T-helper 1 cell treated with Interleukin-12 subunit alpha and Interleukin-12 subunit beta and Interleukin-4 antibody, amounts not matched to agents 30 μg/mL and 1 μg/mL, for 36 hours (primary cell): ENCODE measurements around the gene GRID2.

ENCODE experiments used
- H3K27ac Mint-ChIP-seq: one replicate; pipeline ENCODE4 v1.8.0; 2021; ENCODE audit warnings: mild to moderate bottlenecking, mixed read lengths
- H3K27me3 Mint-ChIP-seq: one replicate; pipeline ENCODE4 v1.8.0; 2021; ENCODE audit warnings: low read depth, mixed read lengths
- H3K36me3 Mint-ChIP-seq: one replicate; pipeline ENCODE4 v1.8.0; 2021; ENCODE audit warnings: low read depth, mixed read lengths
- H3K4me1 Mint-ChIP-seq: one replicate; pipeline ENCODE4 v1.8.0; 2021; ENCODE audit warnings: low read depth, mixed read lengths
- H3K4me3 Mint-ChIP-seq: one replicate; pipeline ENCODE4 v1.8.0; 2021; ENCODE audit warnings: mild to moderate bottlenecking, moderate library complexity, mixed read lengths
- H3K9me3 Mint-ChIP-seq: one replicate; pipeline ENCODE4 v1.8.0; 2021; ENCODE audit warnings: mixed read lengths

Gene GRID2

GRCh38 chr4:93152491-93152890 lies 848.7 kb downstream of the GRID2 start:
- Mint-ChIP-seq H3K27me3 (no peaks in the 10 kb centered on the region), H3K36me3 (no peaks in the 10 kb centered on the region), H3K9me3 (no peaks in the 10 kb centered on the region)

GRCh38 chr4:93157986-93158385 lies 854.2 kb downstream of the GRID2 start:
- H3K27me3 Mint-ChIP-seq, result no peaks in the 10 kb centered on the region

More at GRCh38 chr4:93152491-93152890, 848.7 kb downstream of the GRID2 start:
- Mint-ChIP-seq H3K27ac (no peak overlapping the region), H3K4me3 (no peak overlapping the region), H3K4me1 (no peaks in the 10 kb centered on the region)

DNA sequence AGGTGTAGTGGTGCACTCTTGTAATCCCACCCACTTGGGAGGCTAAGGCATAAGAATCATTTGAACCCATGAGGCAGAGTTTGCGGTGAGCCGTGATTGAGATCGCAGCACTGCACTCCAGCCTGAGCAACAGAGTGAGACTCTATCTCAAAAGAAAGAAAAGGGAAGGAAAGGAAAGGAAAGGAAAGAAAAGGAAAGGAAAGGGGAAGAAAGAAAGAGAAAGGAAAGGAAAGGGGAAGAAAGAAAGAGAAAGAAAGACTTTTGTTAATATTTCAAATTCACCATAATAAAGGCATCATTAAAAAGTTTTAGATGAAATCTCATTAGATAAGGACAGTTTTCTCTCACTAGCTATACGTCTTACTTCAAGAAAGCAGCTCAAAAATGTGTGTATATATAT lies 864.3 kb downstream of the GRID2 start:
- no peak overlapping the region for H3K27ac Mint-ChIP-seq
- no peaks in the 10 kb centered on the region for H3K9me3 Mint-ChIP-seq
- H3K27me3 Mint-ChIP-seq, result no peaks in the 10 kb centered on the region
- no peak overlapping the region for H3K4me3 Mint-ChIP-seq
- no peaks in the 10 kb centered on the region for H3K36me3 Mint-ChIP-seq
- no peaks in the 10 kb centered on the region for H3K4me1 Mint-ChIP-seq

More at GRCh38 chr4:93157986-93158385, 854.2 kb downstream of the GRID2 start:
- H3K27ac Mint-ChIP-seq, result no peak overlapping the region
- H3K9me3 Mint-ChIP-seq, result no peaks in the 10 kb centered on the region
- H3K4me3 Mint-ChIP-seq, result no peak overlapping the region
- no peaks in the 10 kb centered on the region for H3K4me1 Mint-ChIP-seq
- H3K36me3 Mint-ChIP-seq, result no peaks in the 10 kb centered on the region

DNA sequence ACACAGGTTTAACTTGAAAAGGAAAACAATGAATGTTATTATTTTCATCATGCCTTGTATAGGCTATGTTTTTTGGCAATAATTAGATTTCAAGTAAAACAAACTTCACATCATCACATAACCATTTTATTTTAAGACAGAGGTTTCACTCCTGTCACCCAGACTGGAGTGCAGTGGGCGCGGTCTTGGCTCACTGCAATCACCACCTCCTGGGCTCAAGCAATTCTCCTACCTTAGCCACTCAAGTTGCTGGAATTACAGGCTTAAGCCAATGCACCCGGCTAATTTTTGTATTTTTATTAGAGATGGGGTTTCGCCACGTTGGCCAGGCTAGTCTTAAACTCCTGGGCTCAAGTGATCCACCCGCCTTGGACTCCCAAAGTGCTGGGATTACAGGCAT lies 866.2 kb downstream of the GRID2 start:
- no peaks in the 10 kb centered on the region for H3K9me3 Mint-ChIP-seq
- H3K4me1 Mint-ChIP-seq, result no peaks in the 10 kb centered on the region
- no peaks in the 10 kb centered on the region for H3K27me3 Mint-ChIP-seq
- no peaks in the 10 kb centered on the region for H3K36me3 Mint-ChIP-seq
- H3K4me3 Mint-ChIP-seq, result no peak overlapping the region
- no peak overlapping the region for H3K27ac Mint-ChIP-seq

- no peak overlapping the region for H3K27ac Mint-ChIP-seq
- no peaks in the 10 kb centered on the region for H3K9me3 Mint-ChIP-seq
- no peaks in the 10 kb centered on the region for H3K36me3 Mint-ChIP-seq
- H3K4me3 Mint-ChIP-seq, result no peak overlapping the region
- H3K4me1 Mint-ChIP-seq, result no peaks in the 10 kb centered on the region
- H3K27me3 Mint-ChIP-seq, result no peaks in the 10 kb centered on the region
These were observed 870.8 kb downstream of the GRID2 start for GRCh38 chr4:93174598-93174997.

- no peaks in the 10 kb centered on the region for H3K9me3 Mint-ChIP-seq
- no peak overlapping the region for H3K4me3 Mint-ChIP-seq
- H3K36me3 Mint-ChIP-seq, result no peaks in the 10 kb centered on the region
- no peak overlapping the region for H3K27ac Mint-ChIP-seq
- no peaks in the 10 kb centered on the region for H3K27me3 Mint-ChIP-seq
- no peaks in the 10 kb centered on the region for H3K4me1 Mint-ChIP-seq
These were observed 874.5 kb downstream of the GRID2 start for GRCh38 chr4:93178279-93178678.

DNA sequence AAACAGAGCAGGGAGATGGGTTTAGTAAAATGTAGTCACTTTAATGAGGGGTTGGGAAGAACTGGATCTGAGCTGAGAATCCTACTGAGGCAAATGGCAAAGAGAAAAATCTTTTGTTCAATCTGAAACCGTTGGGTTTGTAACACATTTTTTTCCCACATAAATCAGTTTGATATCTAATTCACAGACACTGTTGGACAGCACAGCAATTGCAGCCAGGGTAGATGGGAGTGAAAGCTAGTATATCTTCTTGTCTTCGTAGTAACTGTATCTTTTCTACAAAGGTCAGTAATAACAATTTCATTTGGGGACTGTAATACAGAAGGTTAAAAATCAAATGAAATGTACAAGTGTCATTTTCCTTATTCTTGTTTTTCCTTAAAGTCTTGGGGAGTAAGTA lies 875.3 kb downstream of the GRID2 start:
- Mint-ChIP-seq H3K27ac (no peak overlapping the region), H3K4me1 (no peaks in the 10 kb centered on the region), H3K27me3 (no peaks in the 10 kb centered on the region), H3K9me3 (no peaks in the 10 kb centered on the region), H3K4me3 (no peak overlapping the region), H3K36me3 (no peaks in the 10 kb centered on the region)

DNA sequence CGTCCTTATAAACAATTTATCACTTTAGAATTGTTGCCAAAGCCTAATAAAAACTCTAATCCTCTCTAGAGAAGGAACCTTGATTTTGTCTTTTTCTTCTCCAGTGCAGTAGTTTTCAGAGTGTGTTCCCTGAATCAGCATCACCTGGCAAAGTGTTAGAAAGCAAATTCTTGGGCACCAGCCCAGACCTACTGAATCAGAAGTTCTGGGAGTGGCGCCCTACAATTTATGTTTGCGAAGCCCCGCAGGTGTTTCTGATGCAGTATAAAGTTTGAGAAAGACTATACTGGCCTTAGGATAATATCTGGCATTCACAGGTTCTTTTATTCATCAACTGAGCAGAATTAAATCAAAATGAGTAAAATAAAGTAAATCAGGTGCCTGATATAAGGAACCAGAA lies 879.0 kb downstream of the GRID2 start:
- H3K27ac Mint-ChIP-seq, result no peak overlapping the region
- H3K4me1 Mint-ChIP-seq, result no peaks in the 10 kb centered on the region
- no peak overlapping the region for H3K4me3 Mint-ChIP-seq
- H3K36me3 Mint-ChIP-seq, result no peaks in the 10 kb centered on the region
- H3K27me3 Mint-ChIP-seq, result no peaks in the 10 kb centered on the region
- H3K9me3 Mint-ChIP-seq, result no peaks in the 10 kb centered on the region

GRCh38 chr4:93183576-93183975 lies 879.8 kb downstream of the GRID2 start:
- Mint-ChIP-seq H3K9me3 (no peaks in the 10 kb centered on the region), H3K27ac (no peak overlapping the region), H3K27me3 (no peaks in the 10 kb centered on the region), H3K4me3 (no peak overlapping the region), H3K36me3 (no peaks in the 10 kb centered on the region), H3K4me1 (no peaks in the 10 kb centered on the region)

GRCh38 chr4:93184053-93184452 lies 880.3 kb downstream of the GRID2 start:
- Mint-ChIP-seq H3K4me1 (no peaks in the 10 kb centered on the region), H3K4me3 (no peak overlapping the region)

GRCh38 chr4:93186846-93187245 lies 883.1 kb downstream of the GRID2 start:
- no peaks in the 10 kb centered on the region for H3K36me3 Mint-ChIP-seq
- H3K4me3 Mint-ChIP-seq, result no peak overlapping the region
- H3K27ac Mint-ChIP-seq, result no peak overlapping the region
- no peaks in the 10 kb centered on the region for H3K9me3 Mint-ChIP-seq
- no peaks in the 10 kb centered on the region for H3K4me1 Mint-ChIP-seq
- H3K27me3 Mint-ChIP-seq, result no peaks in the 10 kb centered on the region

More at GRCh38 chr4:93184053-93184452, 880.3 kb downstream of the GRID2 start:
- Mint-ChIP-seq H3K27ac (no peak overlapping the region), H3K9me3 (no peaks in the 10 kb centered on the region), H3K36me3 (no peaks in the 10 kb centered on the region), H3K27me3 (no peaks in the 10 kb centered on the region)

DNA sequence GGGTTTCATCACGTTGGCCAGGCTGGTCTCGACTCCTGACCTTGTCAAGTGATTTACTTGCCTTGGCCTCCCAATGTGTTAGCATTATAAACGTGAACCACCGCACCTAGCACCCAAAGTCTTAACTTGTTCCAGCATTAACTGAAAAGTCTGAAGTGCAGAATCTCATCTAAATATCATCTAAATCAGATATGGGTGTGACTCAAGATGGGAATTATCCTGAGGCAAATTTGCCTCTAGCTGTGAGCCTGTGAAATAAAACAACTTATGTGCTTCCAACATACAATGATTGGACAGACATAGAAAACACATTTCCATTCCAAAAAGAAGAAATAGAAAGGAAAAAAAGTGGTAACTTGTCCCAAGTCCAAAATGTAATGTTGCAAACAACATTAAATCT lies 883.7 kb downstream of the GRID2 start:
- Mint-ChIP-seq H3K36me3 (no peaks in the 10 kb centered on the region), H3K27ac (no peak overlapping the region)

GRCh38 chr4:93187892-93188291 lies 884.1 kb downstream of the GRID2 start:
- H3K9me3 Mint-ChIP-seq, result no peaks in the 10 kb centered on the region
- no peak overlapping the region for H3K4me3 Mint-ChIP-seq
- no peaks in the 10 kb centered on the region for H3K4me1 Mint-ChIP-seq
- no peaks in the 10 kb centered on the region for H3K36me3 Mint-ChIP-seq
- no peaks in the 10 kb centered on the region for H3K27me3 Mint-ChIP-seq
- no peak overlapping the region for H3K27ac Mint-ChIP-seq

More for the DNA sequence above, 883.7 kb downstream of the GRID2 start:
- H3K9me3 Mint-ChIP-seq, result no peaks in the 10 kb centered on the region
- H3K4me3 Mint-ChIP-seq, result no peak overlapping the region
- no peaks in the 10 kb centered on the region for H3K27me3 Mint-ChIP-seq
- H3K4me1 Mint-ChIP-seq, result no peaks in the 10 kb centered on the region

DNA sequence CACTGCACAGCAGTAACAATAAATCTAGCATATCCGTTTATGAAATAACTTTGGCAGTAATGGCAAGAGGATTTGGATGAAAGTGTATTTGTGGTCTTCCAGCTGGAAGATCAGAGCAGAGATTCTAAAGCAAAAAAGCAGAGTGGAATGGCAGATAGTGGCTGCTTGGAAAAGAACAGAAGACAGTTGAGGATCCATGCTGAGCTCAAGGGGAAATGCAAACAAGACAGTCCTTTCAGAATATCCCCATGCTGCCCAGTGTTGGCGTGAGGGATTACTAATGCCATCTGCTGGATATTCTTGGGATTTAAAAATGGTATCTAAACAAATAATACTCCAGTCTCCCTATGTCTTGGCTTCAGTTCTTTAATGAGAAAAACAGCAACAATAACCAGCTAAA lies 895.7 kb downstream of the GRID2 start:
- Mint-ChIP-seq H3K27me3 (no peaks in the 10 kb centered on the region), H3K9me3 (no peaks in the 10 kb centered on the region), H3K4me3 (no peak overlapping the region), H3K36me3 (no peaks in the 10 kb centered on the region), H3K27ac (no peak overlapping the region), H3K4me1 (no peaks in the 10 kb centered on the region)

- Mint-ChIP-seq H3K4me1 (no peaks in the 10 kb centered on the region), H3K27me3 (no peaks in the 10 kb centered on the region), H3K9me3 (no peaks in the 10 kb centered on the region), H3K36me3 (no peaks in the 10 kb centered on the region), H3K4me3 (no peak overlapping the region), H3K27ac (no peak overlapping the region)
These were observed 897.8 kb downstream of the GRID2 start for GRCh38 chr4:93201471-93202096.

DNA sequence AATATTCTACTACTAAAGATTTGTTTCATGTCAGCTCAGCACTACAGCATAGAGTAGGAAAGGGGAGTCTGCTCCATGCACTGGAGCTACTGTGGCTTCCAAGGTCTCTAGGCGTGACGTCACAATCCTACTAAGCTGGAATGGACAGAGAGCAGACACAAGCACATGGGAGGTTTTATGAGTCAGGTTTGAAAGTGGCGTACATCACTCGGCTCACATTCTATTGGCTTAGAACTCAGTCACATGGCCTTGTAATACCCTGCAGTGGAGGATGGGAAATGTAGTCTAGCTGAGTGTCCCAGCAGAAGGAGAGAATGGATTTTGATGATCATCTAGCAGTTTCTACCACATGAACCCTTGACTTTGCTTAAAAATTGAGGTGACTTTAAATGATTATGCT lies 899.9 kb downstream of the GRID2 start:
- H3K36me3 Mint-ChIP-seq, result no peaks in the 10 kb centered on the region
- H3K27me3 Mint-ChIP-seq, result no peaks in the 10 kb centered on the region
- no peaks in the 10 kb centered on the region for H3K4me1 Mint-ChIP-seq
- H3K9me3 Mint-ChIP-seq, result no peaks in the 10 kb centered on the region
- H3K27ac Mint-ChIP-seq, result no peak overlapping the region
- H3K4me3 Mint-ChIP-seq, result no peak overlapping the region
